ENCODE data around the gene HIKESHI.
A peak's percentile ranks its signal among the peaks of the same experiment; 100 is the strongest.

The HIKESHI gene

GRCh38 chr11:86369668-86370067 lies 67.6 kb downstream of the HIKESHI start:
- TF ChIP-seq CTCF (conservative IDR thresholded peaks at IDR 0.05) (no peak), ZFX (IDR thresholded peaks at IDR 0.05) (no peak)
- no peak overlapping the region for H3K27ac ChIP-seq

- TF ChIP-seq CTCF (conservative IDR thresholded peaks at IDR 0.05), result no peak
- TF ChIP-seq ZFX (IDR thresholded peaks at IDR 0.05), result no peak
- no peak overlapping the region for H3K27ac ChIP-seq
These were observed 68.1 kb downstream of the HIKESHI start for GRCh38 chr11:86370171-86370570.

- TF ChIP-seq ZFX (IDR thresholded peaks at IDR 0.05) (no peak), CTCF (conservative IDR thresholded peaks at IDR 0.05) (no peak)
- H3K27ac ChIP-seq, result peak overlapping the region; percentile 36
These were observed 69.0 kb downstream of the HIKESHI start for GRCh38 chr11:86370922-86371594.

GRCh38 chr11:86372041-86372440 lies 70.0 kb downstream of the HIKESHI start:
- TF ChIP-seq ZFX (IDR thresholded peaks at IDR 0.05) (no peak), CTCF (conservative IDR thresholded peaks at IDR 0.05) (no peak)
- peak overlapping the region; percentile 36 for H3K27ac ChIP-seq

- no peak overlapping the region for H3K27ac ChIP-seq
- TF ChIP-seq ZFX (IDR thresholded peaks at IDR 0.05) (no peak), CTCF (conservative IDR thresholded peaks at IDR 0.05) (no peak)
These were observed 70.5 kb downstream of the HIKESHI start for GRCh38 chr11:86372586-86372985.

- TF ChIP-seq CTCF (conservative IDR thresholded peaks at IDR 0.05), result no peak
- no peak for TF ChIP-seq ZFX (IDR thresholded peaks at IDR 0.05)
- H3K27ac ChIP-seq, result no peak overlapping the region
These were observed 72.0 kb downstream of the HIKESHI start for GRCh38 chr11:86374069-86374468.

GRCh38 chr11:86374586-86374985 lies 72.5 kb downstream of the HIKESHI start, which contains the start of gene CCDC81:
Gene CCDC81 (plus strand): TSS chr11:86374887. CDS start chr11:86375164, 277 bp downstream.
- H3K27ac ChIP-seq, result no peak within 1 kb of the TSS
- no peak for TF ChIP-seq ZFX (IDR thresholded peaks at IDR 0.05)
- no peak for TF ChIP-seq CTCF (conservative IDR thresholded peaks at IDR 0.05)
